HG03521 (cell line): Measurements from ENCODE around the gene FGF14.
A peak's percentile ranks its signal among the peaks of the same experiment; 100 is the strongest.

ENCODE experiments used
- ATAC-seq: cut with Tn5 transposase; IDR thresholded peaks from one replicate; pipeline ENCODE4 v1.9.1; 2021; ENCODE audit warnings: mild to moderate bottlenecking, moderate library complexity; ENCODE audit not compliant: unreplicated experiment

The FGF14 gene

GRCh38 chr13:102401766-102402165 lies at the start of gene FGF14:
Gene FGF14 (minus strand): TSS chr13:102402048.
- ATAC-seq = no peak

- no peak for ATAC-seq
These were observed 41.4 kb upstream of the FGF14 start for GRCh38 chr13:102443249-102443648.

GRCh38 chr13:102441085-102441484 lies 39.2 kb upstream of the FGF14 start:
- ATAC-seq = no peak

- peak; percentile 51 for ATAC-seq
These were observed 38.5 kb upstream of the FGF14 start for GRCh38 chr13:102440259-102440936.

- ATAC-seq = no peak
These were observed 20.8 kb upstream of the FGF14 start for GRCh38 chr13:102422690-102423089.

GRCh38 chr13:102405499-102406100 lies 3.8 kb upstream of the FGF14 start:
- no peak for ATAC-seq

- peak; percentile 47 for ATAC-seq
These were observed 442 bp upstream of the FGF14 start for GRCh38 chr13:102402290-102402689.

GRCh38 chr13:102401265-102401664 lies 583 bp downstream of the FGF14 start:
- no peak for ATAC-seq

GRCh38 chr13:102400675-102401145 lies 1.1 kb downstream of the FGF14 start:
- no peak for ATAC-seq

GRCh38 chr13:102399791-102400674 lies 1.8 kb downstream of the FGF14 start:
- ATAC-seq = peak; percentile 33

- ATAC-seq = no peak
These were observed 5.9 kb downstream of the FGF14 start for GRCh38 chr13:102395939-102396338.

- no peak for ATAC-seq
These were observed 6.7 kb downstream of the FGF14 start for GRCh38 chr13:102395174-102395573.

- peak; percentile 96 for ATAC-seq
These were observed 7.4 kb downstream of the FGF14 start for GRCh38 chr13:102394158-102395053.

GRCh38 chr13:102392481-102393209 lies 9.2 kb downstream of the FGF14 start:
- ATAC-seq = no peak

GRCh38 chr13:102386461-102386860 lies 15.4 kb downstream of the FGF14 start:
- no peak for ATAC-seq

- no peak for ATAC-seq
These were observed 21.8 kb downstream of the FGF14 start for GRCh38 chr13:102380012-102380411.

GRCh38 chr13:102376318-102376717 lies 25.5 kb downstream of the FGF14 start:
- ATAC-seq = no peak

GRCh38 chr13:102374726-102375125 lies 27.1 kb downstream of the FGF14 start:
- ATAC-seq = no peak

- no peak for ATAC-seq
These were observed 27.6 kb downstream of the FGF14 start for GRCh38 chr13:102374233-102374632.

- no peak for ATAC-seq
These were observed 28.6 kb downstream of the FGF14 start for GRCh38 chr13:102373221-102373620.
